ENCODE data around the gene RIPPLY3.

The RIPPLY3 gene

GRCh38 chr21:37006486-37007291 is at the start of gene RIPPLY3:
Gene RIPPLY3, plus strand, starts transcription at chr21:37006702. Its CDS starts 71 bp downstream, at chr21:37006773.
- in situ Hi-C loops (cut with HindIII; ENCODE audit: low sequenced_read_pairs) = no loop called here

GRCh38 chr21:36959020-36959835 is 47.3 kb upstream of the RIPPLY3 start:
- in situ Hi-C loops (cut with HindIII; ENCODE audit: low sequenced_read_pairs) = no loop called here

- in situ Hi-C loops (cut with HindIII; ENCODE audit: low sequenced_read_pairs) = no loop called here
Measured at GRCh38 chr21:36960676-36961284, 45.7 kb upstream of the RIPPLY3 start.

GRCh38 chr21:36962098-36962780 is 44.3 kb upstream of the RIPPLY3 start:
- in situ Hi-C loops (cut with HindIII; ENCODE audit: low sequenced_read_pairs) = no loop called here

GRCh38 chr21:36964398-36964797 is 42.1 kb upstream of the RIPPLY3 start:
- in situ Hi-C loops (cut with HindIII; ENCODE audit: low sequenced_read_pairs) = no loop called here

GRCh38 chr21:36964827-36965719 is 41.4 kb upstream of the RIPPLY3 start:
- in situ Hi-C loops (cut with HindIII; ENCODE audit: low sequenced_read_pairs) = no loop called here

GRCh38 chr21:36965720-36966065 is 40.8 kb upstream of the RIPPLY3 start:
- in situ Hi-C loops (cut with HindIII; ENCODE audit: low sequenced_read_pairs) = no loop called here

- in situ Hi-C loops (cut with HindIII; ENCODE audit: low sequenced_read_pairs) = no loop called here
Measured at GRCh38 chr21:36966066-36966820, 40.3 kb upstream of the RIPPLY3 start, which contains the start of gene HLCS. Gene HLCS, minus strand, starts transcription at chr21:36966669. Its CDS starts 31 bp downstream, at chr21:36966638.

GRCh38 chr21:36966821-36967768 is 39.4 kb upstream of the RIPPLY3 start:
- in situ Hi-C loops (cut with HindIII; ENCODE audit: low sequenced_read_pairs) = no loop called here

- in situ Hi-C loops (cut with HindIII; ENCODE audit: low sequenced_read_pairs) = no loop called here
Measured at GRCh38 chr21:36968414-36968813, 38.1 kb upstream of the RIPPLY3 start.

GRCh38 chr21:36968976-36969375 is 37.5 kb upstream of the RIPPLY3 start:
- in situ Hi-C loops (cut with HindIII; ENCODE audit: low sequenced_read_pairs) = no loop called here

- in situ Hi-C loops (cut with HindIII; ENCODE audit: low sequenced_read_pairs) = no loop called here
Measured at GRCh38 chr21:36973986-36974850, 32.3 kb upstream of the RIPPLY3 start.

- in situ Hi-C loops (cut with HindIII; ENCODE audit: low sequenced_read_pairs) = no loop called here
Measured at GRCh38 chr21:36974851-36975192, 31.7 kb upstream of the RIPPLY3 start.

GRCh38 chr21:36976228-36976861 is 30.2 kb upstream of the RIPPLY3 start:
- in situ Hi-C loops (cut with HindIII; ENCODE audit: low sequenced_read_pairs) = no loop called here

- in situ Hi-C loops (cut with HindIII; ENCODE audit: low sequenced_read_pairs) = no loop called here
Measured at GRCh38 chr21:36976882-36977651, 29.4 kb upstream of the RIPPLY3 start.
